Liver (tissue), 3 donors: ENCODE measurements around the gene TLE4.
"Not testable (repeated sequence)": the region's sequence is repeated elsewhere in the genome, so short reads cannot be mapped to it uniquely, and the experiment has no call there.

ENCODE experiments used
- EGR1 ChIP-seq, 2 donors: IDR thresholded peaks; 2 replicates each; pipeline ENCODE4 v1.6.1; 2016 to 2018; ENCODE audit warnings: antibody characterized with exemption in 2 of 2, low read depth in 2 of 2
- JUND ChIP-seq, 2 donors: IDR thresholded peaks; 2 replicates each; pipeline ENCODE4 v1.6.1; 2016; ENCODE audit warnings: antibody characterized with exemption in 2 of 2
- RAD21 ChIP-seq, 2 donors: IDR thresholded peaks; 2 replicates each; pipeline ENCODE4 v1.6.1; 2016; ENCODE audit warnings: antibody characterized with exemption in 2 of 2, mild to moderate bottlenecking in 2 of 2
- REST ChIP-seq: IDR thresholded peaks from 2 replicates; pipeline ENCODE4 v1.6.1; 2016; ENCODE audit warnings: antibody characterized with exemption, mild to moderate bottlenecking
- RXRA ChIP-seq, 2 donors: IDR thresholded peaks; 2 replicates each; pipeline ENCODE4 v1.6.1; 2017 to 2018; ENCODE audit warnings: antibody characterized with exemption in 2 of 2, mild to moderate bottlenecking in 1 of 2
- SP1 ChIP-seq: IDR thresholded peaks from 2 replicates; pipeline ENCODE4 v1.6.1; 2018; ENCODE audit warnings: antibody characterized with exemption, mild to moderate bottlenecking
- TAF1 ChIP-seq: conservative IDR thresholded peaks from 2 replicates; pipeline ENCODE4 v1.6.1; 2016; ENCODE audit warnings: antibody characterized with exemption, mild to moderate bottlenecking
- YY1 ChIP-seq: IDR thresholded peaks from 2 replicates; pipeline ENCODE4 v1.6.1; 2016; ENCODE audit warnings: antibody characterized with exemption, mild to moderate bottlenecking
- TF ChIP-seq, protein P1 (sequence below): fragments of 150-350 bp; IDR thresholded peaks from 2 replicates; pipeline ENCODE4 v1.5.1; 2017; ENCODE audit warnings: improper control_type of control experiment, low read depth, low read length; ENCODE audit not compliant: missing input control
- TF ChIP-seq, protein P2 (sequence below): IDR thresholded peaks from 2 replicates; pipeline ENCODE4 v1.6.1; 2016; ENCODE audit warnings: antibody characterized with exemption
- donor health status: healthy.
- donor health status: healthy.

GRCh38 chr9:79544375-79544774 is 27.4 kb upstream of the TLE4 start:
- not testable (repeated sequence) for TF ChIP-seq SP1; TAF1; RAD21 (IDR thresholded peaks at IDR 0.05); RXRA (IDR thresholded peaks at IDR 0.05); YY1; JUND (IDR thresholded peaks at IDR 0.05); EGR1 (IDR thresholded peaks at IDR 0.05; ENCODE audit: low read depth in 2 of 2); REST
- TF ChIP-seq, protein P1, sequence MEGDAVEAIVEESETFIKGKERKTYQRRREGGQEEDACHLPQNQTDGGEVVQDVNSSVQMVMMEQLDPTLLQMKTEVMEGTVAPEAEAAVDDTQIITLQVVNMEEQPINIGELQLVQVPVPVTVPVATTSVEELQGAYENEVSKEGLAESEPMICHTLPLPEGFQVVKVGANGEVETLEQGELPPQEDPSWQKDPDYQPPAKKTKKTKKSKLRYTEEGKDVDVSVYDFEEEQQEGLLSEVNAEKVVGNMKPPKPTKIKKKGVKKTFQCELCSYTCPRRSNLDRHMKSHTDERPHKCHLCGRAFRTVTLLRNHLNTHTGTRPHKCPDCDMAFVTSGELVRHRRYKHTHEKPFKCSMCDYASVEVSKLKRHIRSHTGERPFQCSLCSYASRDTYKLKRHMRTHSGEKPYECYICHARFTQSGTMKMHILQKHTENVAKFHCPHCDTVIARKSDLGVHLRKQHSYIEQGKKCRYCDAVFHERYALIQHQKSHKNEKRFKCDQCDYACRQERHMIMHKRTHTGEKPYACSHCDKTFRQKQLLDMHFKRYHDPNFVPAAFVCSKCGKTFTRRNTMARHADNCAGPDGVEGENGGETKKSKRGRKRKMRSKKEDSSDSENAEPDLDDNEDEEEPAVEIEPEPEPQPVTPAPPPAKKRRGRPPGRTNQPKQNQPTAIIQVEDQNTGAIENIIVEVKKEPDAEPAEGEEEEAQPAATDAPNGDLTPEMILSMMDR: not testable (repeated sequence)
- TF ChIP-seq, protein P2, sequence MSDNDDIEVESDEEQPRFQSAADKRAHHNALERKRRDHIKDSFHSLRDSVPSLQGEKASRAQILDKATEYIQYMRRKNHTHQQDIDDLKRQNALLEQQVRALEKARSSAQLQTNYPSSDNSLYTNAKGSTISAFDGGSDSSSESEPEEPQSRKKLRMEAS: not testable (repeated sequence)
